ENCODE data around the gene RALGPS1.

DNA sequence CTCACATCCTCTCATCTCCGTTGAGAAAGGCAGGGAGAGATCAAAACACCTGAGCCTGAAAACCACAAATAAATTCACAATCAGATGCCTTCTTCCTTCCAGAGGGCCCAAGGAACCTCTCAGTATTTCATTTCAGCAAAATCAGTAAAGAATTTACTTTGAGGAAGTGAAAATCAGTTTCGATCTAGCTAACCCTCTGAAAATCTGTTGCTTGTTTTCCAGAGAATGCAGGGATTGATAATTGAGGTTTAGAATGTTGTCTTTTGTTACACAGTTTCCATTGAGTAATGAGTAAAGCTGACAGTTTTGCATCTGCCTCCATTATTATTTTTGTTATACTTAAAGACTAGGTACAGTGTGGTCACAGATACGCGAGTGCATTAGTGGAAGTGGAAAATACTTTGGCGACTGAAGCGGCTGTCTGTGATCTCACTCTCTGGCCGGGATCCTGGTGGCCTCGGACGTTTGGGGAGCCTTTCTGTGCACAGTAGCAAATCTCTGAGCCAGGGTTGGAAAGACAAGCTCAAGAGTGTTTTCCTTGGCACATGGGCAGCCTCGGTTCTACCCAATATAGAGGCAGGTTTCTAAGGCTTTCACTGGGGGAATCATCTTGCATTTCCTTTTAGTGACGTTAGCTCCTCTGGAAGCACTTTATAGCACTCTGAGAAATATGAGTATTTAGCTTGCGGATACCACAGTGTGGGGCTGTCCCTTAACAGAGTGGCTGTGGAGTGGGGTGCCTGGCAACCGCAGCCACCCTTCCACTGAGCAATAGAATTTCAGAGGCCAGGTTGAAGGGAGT is 240.0 kb downstream of the RALGPS1 start:
- TF ChIP-seq CTCF (IDR thresholded peaks at IDR 0.05) (no peak), EP300 (IDR thresholded peaks at IDR 0.05) (no peak)
